Stimulated activated CD4-positive, alpha-beta T cell treated with anti-CD3 and anti-CD28 coated beads, Interleukin-4, amount 100 ng/mL, for 24 hours (primary cell): ENCODE data around the gene FIZ1.

Experiments used
- DNase-seq: peaks from one replicate; pipeline ENCODE4 v3.0.0-alpha.2; 2020

The FIZ1 gene

GRCh38 chr19:55635856-55636440 is 36.6 kb upstream of the FIZ1 start:
- DNase-seq: no peak

GRCh38 chr19:55635334-55635717 is 36.0 kb upstream of the FIZ1 start:
- DNase-seq: no peak

GRCh38 chr19:55633861-55634260 is 34.5 kb upstream of the FIZ1 start:
- DNase-seq: no peak

- peak; percentile 95 for DNase-seq
Observed at GRCh38 chr19:55632463-55632834, 33.1 kb upstream of the FIZ1 start.

- DNase-seq: peak; percentile 65
Observed at GRCh38 chr19:55626350-55626749, 27.0 kb upstream of the FIZ1 start.

- DNase-seq: no peak
Observed at GRCh38 chr19:55625004-55625326, 25.6 kb upstream of the FIZ1 start.

- DNase-seq: peak; percentile 94
Observed at GRCh38 chr19:55624109-55625003, 25.0 kb upstream of the FIZ1 start, which contains the start of gene ZNF784. TSS of gene ZNF784 (minus strand) at chr19:55624566. CDS start at chr19:55624561, 5 bp downstream.

GRCh38 chr19:55623561-55623960 is 24.2 kb upstream of the FIZ1 start:
- no peak for DNase-seq

- no peak for DNase-seq
Observed at GRCh38 chr19:55623130-55623529, 23.8 kb upstream of the FIZ1 start.

- DNase-seq: no peak
Observed at GRCh38 chr19:55622242-55622969, 23.1 kb upstream of the FIZ1 start.

- DNase-seq: no peak
Observed at GRCh38 chr19:55621673-55622231, 22.4 kb upstream of the FIZ1 start.

GRCh38 chr19:55621205-55621672 is 21.9 kb upstream of the FIZ1 start:
- no peak for DNase-seq

- no peak for DNase-seq
Observed at GRCh38 chr19:55620410-55621204, 21.3 kb upstream of the FIZ1 start.

- no peak for DNase-seq
Observed at GRCh38 chr19:55619286-55619685, 20.0 kb upstream of the FIZ1 start.

- no peak for DNase-seq
Observed at GRCh38 chr19:55618426-55618825, 19.1 kb upstream of the FIZ1 start.

GRCh38 chr19:55617426-55617825 is 18.1 kb upstream of the FIZ1 start:
- DNase-seq: no peak

GRCh38 chr19:55616395-55616875 is 17.1 kb upstream of the FIZ1 start:
- DNase-seq: no peak

- no peak for DNase-seq
Observed at GRCh38 chr19:55615543-55616394, 16.5 kb upstream of the FIZ1 start.

GRCh38 chr19:55614711-55615542 is 15.6 kb upstream of the FIZ1 start:
- DNase-seq: no peak

GRCh38 chr19:55613930-55614710 is 14.8 kb upstream of the FIZ1 start:
- no peak for DNase-seq
